HG03521 (cell line): ENCODE measurements around the gene NEFH.

Source experiments
- ATAC-seq: cut with Tn5 transposase; IDR thresholded peaks from one replicate; pipeline ENCODE4 v1.9.1; 2021; ENCODE audit warnings: mild to moderate bottlenecking, moderate library complexity; ENCODE audit not compliant: unreplicated experiment

NEFH gene

GRCh38 chr22:29493636-29494035 lies 13.6 kb downstream of the NEFH start:
- ATAC-seq = no peak

GRCh38 chr22:29499852-29500251 lies 19.8 kb downstream of the NEFH start:
- ATAC-seq = no peak

DNA sequence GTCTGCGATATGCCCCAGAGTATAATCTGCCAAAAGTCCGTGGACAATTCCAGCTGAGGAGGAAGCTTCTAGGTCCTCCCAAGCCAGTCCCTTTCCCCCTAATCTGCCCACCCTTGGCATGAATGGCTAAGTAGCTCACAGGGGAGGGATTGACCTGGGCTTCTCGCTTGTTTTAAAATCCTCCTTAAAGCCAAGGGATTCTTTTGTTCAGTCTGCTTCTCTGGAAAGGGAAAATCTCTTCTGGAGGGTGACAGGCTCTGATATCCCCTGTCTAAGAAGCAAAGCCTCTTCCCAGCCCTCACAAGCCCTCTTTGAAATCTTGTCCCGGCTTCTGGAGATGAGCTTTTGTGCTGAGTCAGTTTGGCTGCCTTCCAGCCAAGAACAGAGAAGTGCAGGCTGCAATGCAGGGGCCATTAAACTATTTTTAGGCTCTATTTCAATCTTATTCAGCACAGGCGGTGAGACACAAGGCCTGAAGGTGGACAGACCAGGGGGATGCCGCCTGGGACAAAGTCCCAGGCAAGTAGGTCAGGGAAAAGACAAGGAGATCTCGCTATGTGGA lies 23.9 kb downstream of the NEFH start:
- no peak for ATAC-seq

DNA sequence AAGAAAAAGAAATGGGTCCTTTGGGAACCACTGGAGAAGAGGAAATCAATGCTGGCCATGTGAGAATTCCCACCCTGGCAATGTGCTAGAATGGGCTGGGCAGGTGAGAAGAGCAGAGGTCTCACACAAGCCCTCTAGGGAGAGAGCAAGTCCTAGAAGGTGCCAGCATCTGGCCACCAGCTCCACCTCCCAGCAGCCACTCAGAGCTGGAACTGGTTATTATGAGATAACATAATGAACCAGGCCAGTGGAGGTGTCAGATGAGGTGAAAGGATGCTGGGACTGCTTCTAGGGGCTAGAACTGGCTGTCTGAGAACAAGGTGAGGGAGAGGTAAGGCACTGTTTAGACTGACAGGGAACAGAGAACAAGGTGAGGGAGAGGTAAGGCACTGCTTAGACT lies 29.3 kb downstream of the NEFH start:
- no peak for ATAC-seq

DNA sequence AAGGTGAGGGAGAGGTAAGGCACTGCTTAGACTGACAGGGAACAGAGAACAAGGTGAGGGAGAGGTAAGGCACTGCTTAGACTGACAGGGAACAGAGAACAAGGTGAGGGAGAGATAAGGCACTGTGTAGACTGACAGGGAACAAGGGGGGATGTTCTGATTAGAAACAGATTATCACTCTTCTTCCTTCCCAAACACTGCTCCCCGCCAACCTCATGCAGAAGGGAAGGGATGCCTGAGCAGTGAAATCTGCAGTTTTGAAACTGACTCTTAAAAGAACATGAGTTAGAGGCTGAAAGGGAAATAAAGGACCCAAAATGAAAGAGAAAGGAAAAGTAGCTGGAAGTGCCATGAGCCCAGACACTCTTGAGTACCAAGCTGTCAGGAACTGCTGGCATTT lies 29.8 kb downstream of the NEFH start:
- ATAC-seq = no peak

- ATAC-seq = no peak
These were observed 30.5 kb downstream of the NEFH start for GRCh38 chr22:29510542-29510941.

- ATAC-seq = no peak
These were observed 31.3 kb downstream of the NEFH start for GRCh38 chr22:29511126-29511862.

GRCh38 chr22:29512031-29512430 lies 32.0 kb downstream of the NEFH start:
- ATAC-seq = no peak

- ATAC-seq = no peak
These were observed 37.3 kb downstream of the NEFH start for GRCh38 chr22:29517215-29517908.

DNA sequence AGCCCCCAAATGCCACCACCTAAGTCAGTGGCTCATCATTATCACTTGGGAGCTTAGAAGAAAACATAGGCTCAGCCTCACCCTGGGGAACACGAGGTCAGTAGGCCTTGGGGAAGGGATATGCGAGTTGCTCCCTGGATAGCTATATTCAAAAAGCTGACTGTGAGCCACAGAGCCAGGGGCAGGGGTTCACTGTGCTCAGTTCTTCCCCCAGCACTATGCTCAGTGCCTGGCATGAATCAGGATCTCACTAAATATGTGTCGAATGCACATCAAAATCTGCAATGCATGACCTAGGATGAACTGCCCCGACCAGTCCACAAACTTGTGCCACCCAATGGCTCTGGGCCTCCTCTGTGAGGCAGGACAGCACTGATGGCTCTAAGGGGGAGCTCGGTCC lies 38.4 kb downstream of the NEFH start:
- ATAC-seq = no peak

DNA sequence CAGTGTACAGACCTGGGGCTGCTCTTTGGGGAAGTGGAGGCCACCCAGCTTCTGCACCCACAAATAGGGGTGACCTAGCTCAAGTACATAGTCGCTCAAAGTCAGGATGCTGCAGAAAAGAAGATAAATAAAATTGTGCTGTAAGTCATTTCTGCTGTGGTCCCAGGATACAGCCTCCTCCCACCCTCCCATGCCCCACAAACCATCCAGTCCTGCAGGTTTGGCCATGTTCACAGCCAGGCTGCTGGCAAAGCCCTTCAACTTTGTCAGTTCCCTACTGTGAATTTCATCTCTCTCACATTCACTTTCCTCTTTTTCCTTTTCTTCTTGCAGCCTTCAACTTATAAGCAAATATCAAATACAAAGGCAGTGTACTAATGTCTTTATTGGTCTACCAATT lies 40.0 kb downstream of the NEFH start:
- no peak for ATAC-seq

GRCh38 chr22:29520851-29521250 lies 40.8 kb downstream of the NEFH start:
- no peak for ATAC-seq

- no peak for ATAC-seq
These were observed 41.5 kb downstream of the NEFH start for GRCh38 chr22:29521526-29521925.

DNA sequence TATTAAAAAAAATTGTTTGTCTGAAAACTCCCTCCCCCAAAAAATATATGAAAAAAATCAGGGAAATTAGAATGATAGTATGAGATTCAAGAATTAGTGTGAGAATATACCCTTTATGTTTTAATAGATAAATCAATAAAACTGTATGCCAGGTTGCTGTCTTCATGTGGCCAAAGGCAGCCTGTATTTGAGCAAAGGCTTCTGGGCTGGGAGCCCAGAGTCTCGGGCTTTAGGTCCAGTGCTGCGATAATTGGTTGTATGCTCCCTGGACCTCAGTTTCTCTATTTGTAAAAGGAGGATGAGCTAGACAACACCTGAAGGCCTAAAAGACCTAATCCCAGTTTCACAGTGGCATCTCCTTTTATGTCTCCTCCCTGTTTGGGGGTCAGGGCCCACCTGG lies 43.7 kb downstream of the NEFH start:
- no peak for ATAC-seq

DNA sequence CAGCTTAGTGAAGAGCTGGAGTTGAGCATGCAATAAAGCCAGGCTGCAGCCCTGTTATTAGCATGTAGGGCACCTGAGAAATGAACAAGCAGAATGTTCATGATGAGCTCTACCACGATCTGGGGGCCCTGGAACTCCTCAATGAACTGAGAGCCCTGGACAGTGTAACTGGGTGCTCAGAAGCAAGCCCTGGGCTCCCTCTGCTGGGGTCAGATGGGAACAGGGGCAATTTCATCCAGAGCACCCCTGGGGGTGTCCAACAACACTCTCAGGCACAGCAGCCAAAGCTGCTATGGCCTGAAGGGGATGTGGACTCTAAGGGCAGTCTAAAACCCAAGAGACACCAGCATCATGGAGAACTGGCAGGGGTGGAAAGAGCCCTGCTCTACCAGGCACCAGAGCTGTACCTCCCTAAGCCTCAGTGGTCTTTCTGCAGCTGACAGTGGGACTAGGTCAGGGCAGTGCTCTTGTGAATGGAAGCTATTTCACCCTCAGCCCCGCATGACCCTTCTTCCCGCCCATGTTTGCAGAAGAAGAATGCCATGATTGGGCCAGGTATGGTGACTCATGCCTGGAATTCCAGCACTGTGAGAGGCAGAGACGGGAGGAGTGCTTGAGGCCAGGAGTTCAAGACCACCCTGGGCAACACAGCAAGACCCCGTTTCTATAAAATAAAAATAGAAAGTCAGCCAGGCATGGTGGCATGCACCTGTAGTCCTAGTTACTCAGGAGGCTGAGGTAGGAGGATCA lies 44.6 kb downstream of the NEFH start:
- ATAC-seq = no peak

DNA sequence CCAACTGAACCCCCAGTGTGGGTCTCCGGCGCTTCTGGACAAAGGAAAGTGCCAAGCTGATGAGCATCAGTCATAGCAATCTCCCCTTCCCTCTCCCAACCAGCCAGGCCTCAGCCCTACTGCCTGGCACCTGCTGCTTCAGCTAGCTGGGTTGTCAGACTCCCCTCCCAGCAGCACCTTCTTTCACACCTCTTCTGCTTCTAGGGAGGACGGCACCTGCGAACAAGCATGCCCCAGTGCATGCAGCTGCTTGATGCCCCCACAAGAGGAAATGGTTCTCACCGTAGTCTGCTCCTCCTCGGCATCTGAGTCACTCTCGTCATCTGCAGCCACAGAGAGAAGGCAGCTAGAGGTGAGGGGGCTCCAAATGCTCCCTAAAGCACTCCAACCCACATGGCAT lies 48.1 kb downstream of the NEFH start:
- ATAC-seq = no peak

DNA sequence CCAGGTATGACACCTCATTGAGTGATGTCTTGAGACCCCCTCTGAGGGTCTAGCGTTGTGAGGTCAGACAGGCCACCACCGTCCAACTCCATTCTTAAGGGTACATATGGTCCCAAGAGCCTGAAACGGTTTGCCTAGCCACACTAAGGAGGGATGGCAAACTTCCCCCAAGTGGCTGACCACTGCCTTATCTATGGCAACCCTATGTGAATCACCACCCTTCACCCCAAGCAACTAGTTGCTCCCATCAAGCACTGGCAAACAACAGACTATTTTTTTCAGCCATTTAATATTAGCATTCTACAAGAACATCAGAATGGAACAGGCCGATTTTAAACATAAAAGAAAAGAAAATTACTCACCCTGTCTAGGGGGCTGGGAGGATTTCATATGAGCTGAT lies 50.7 kb downstream of the NEFH start:
- no peak for ATAC-seq

DNA sequence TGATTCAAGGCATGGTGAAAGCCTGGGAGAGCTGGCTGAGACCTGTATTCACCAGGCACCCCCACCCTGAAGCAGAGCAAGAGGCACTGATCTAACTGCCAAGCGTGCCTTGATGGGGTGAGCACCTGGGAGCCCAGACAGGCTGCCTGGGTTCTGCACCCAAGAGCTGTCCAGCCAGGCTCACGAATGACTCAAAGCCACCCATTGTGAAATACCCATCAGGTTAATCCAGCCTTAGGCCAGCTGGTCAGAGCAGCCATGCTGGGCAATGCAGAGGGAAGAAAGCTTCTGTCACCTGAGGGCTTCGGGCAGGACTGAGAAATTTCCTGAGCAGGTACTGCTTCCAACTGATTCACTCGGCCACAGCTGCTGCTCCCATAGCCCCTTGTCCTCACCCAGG lies 51.4 kb downstream of the NEFH start:
- no peak for ATAC-seq

DNA sequence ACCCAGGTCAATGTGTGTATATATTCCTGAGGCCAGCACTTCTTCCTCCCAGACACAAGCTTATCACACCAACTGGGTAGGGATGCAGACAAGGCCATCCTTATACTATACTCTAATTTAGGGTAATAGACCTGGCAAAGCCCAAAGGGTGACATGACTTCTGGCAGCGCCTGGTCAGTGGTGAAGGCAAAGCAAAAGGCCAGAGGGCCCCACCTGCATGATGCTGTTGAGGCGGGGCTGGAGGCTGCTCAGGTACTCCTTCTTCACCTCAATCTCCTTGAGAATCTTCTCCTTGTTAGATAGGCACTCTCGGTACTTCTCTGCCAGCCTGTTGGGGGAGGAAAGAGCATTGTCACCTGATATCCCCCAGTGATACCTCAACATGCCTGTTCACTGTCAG lies 56.4 kb downstream of the NEFH start:
- ATAC-seq = no peak

GRCh38 chr22:29539105-29539504 lies 59.1 kb downstream of the NEFH start:
- ATAC-seq = no peak
